ENCODE measurements around the gene LONP2. TPM values are rescaled to one million over a fixed set of nuclear protein-coding genes. Genes with fewer than 3 reads are reported as not detected.
"Not testable (repeated sequence)": the region's sequence is repeated elsewhere in the genome, so short reads cannot be mapped to it uniquely, and the experiment has no call there.

LONP2 gene
- total RNA-seq, 2 donors from 2014 or later: 55.1 to 67.0 TPM

GRCh38 chr16:48235556-48236136 lies 8.5 kb upstream of the LONP2 start:
- ATAC-seq (ENCODE audit: insufficient number of reproducible peaks, low FRiP score, low read depth): no peak
- no peaks in the 10 kb centered on the region for H3K9me3 ChIP-seq
- no peak for TF ChIP-seq CTCF (IDR thresholded peaks at IDR 0.05)

GRCh38 chr16:48236286-48236685 lies 7.8 kb upstream of the LONP2 start:
- H3K4me3 ChIP-seq: no peak overlapping the region
- TF ChIP-seq CTCF (IDR thresholded peaks at IDR 0.05): no peak
- ATAC-seq (ENCODE audit: insufficient number of reproducible peaks, low FRiP score, low read depth) (no peak), DNase-seq (ENCODE audit: low spot score) (no peak)
- H3K9me3 ChIP-seq: no peaks in the 10 kb centered on the region
- H3K4me1 ChIP-seq (ENCODE audit: control insufficient read depth in 1 of 2, low read depth in 2 of 2): no peaks in the 10 kb centered on the region
- H3K27me3 ChIP-seq (replicated peaks; ENCODE audit: insufficient read depth): no peaks in the 10 kb centered on the region
- no peaks in the 10 kb centered on the region for H3K36me3 ChIP-seq
- H3K27ac ChIP-seq: no peak overlapping the region

More at GRCh38 chr16:48235556-48236136, 8.5 kb upstream of the LONP2 start:
- Histone ChIP-seq H3K27me3 (replicated peaks; ENCODE audit: insufficient read depth) (no peaks in the 10 kb centered on the region), H3K36me3 (no peaks in the 10 kb centered on the region), H3K4me3 (no peak overlapping the region), H3K27ac (no peak overlapping the region), H3K4me1 (ENCODE audit: control insufficient read depth in 1 of 2, low read depth in 2 of 2) (no peaks in the 10 kb centered on the region)
- DNase-seq (ENCODE audit: low spot score): no peak

- not testable (repeated sequence) for H3K4me3 ChIP-seq; DNase-seq (ENCODE audit: low spot score); H3K9me3 ChIP-seq; H3K36me3 ChIP-seq; H3K4me1 ChIP-seq (ENCODE audit: control insufficient read depth in 1 of 2, low read depth in 2 of 2); ATAC-seq (ENCODE audit: insufficient number of reproducible peaks, low FRiP score, low read depth); H3K27me3 ChIP-seq (replicated peaks; ENCODE audit: insufficient read depth); H3K27ac ChIP-seq
Observed at GRCh38 chr16:48240147-48240546, 4.0 kb upstream of the LONP2 start.

- DNase-seq (ENCODE audit: low spot score): no peak
- Histone ChIP-seq H3K27me3 (replicated peaks; ENCODE audit: insufficient read depth) (no peaks in the 10 kb centered on the region), H3K27ac (peak overlapping the region; percentile 82 to 85), H3K36me3 (no peaks in the 10 kb centered on the region), H3K4me3 (peak overlapping the region; percentile 99), H3K4me1 (ENCODE audit: control insufficient read depth in 1 of 2, low read depth in 2 of 2) (peaks cover 27 to 31% of the 10 kb centered on the region in 2 donors), H3K9me3 (no peaks in the 10 kb centered on the region)
- no peak for TF ChIP-seq CTCF (IDR thresholded peaks at IDR 0.05)
- ATAC-seq (ENCODE audit: insufficient number of reproducible peaks, low FRiP score, low read depth): no peak
Observed at GRCh38 chr16:48244863-48245195, 729 bp downstream of the LONP2 start.

- Histone ChIP-seq H3K4me3 (peak overlapping the region; percentile 99), H3K9me3 (no peaks in the 10 kb centered on the region), H3K36me3 (no peaks in the 10 kb centered on the region), H3K4me1 (ENCODE audit: control insufficient read depth in 1 of 2, low read depth in 2 of 2) (peaks cover 27 to 31% of the 10 kb centered on the region in 2 donors), H3K27ac (no peak overlapping the region), H3K27me3 (replicated peaks; ENCODE audit: insufficient read depth) (no peaks in the 10 kb centered on the region)
- ATAC-seq (ENCODE audit: insufficient number of reproducible peaks, low FRiP score, low read depth) (no peak), DNase-seq (ENCODE audit: low spot score) (no peak)
- no peak for TF ChIP-seq CTCF (IDR thresholded peaks at IDR 0.05)
Observed at GRCh38 chr16:48246066-48246465, 2.0 kb downstream of the LONP2 start.

- H3K36me3 ChIP-seq: no peaks in the 10 kb centered on the region
- peaks cover 27 to 31% of the 10 kb centered on the region in 2 donors for H3K4me1 ChIP-seq (ENCODE audit: control insufficient read depth in 1 of 2, low read depth in 2 of 2)
- H3K27ac ChIP-seq: no peak within 1 kb of the TSS
- TF ChIP-seq CTCF (IDR thresholded peaks at IDR 0.05): no peak
- ATAC-seq (ENCODE audit: insufficient number of reproducible peaks, low FRiP score, low read depth) (no peak), DNase-seq (ENCODE audit: low spot score) (no peak)
- H3K27me3 ChIP-seq (replicated peaks; ENCODE audit: insufficient read depth): no peaks in the 10 kb centered on the region
- peak within 1 kb of the TSS; percentile 99 for H3K4me3 ChIP-seq
- H3K9me3 ChIP-seq: no peaks in the 10 kb centered on the region
Observed at GRCh38 chr16:48247311-48247710, 3.2 kb downstream of the LONP2 start, which contains the start of gene ABCC11. Gene ABCC11, minus strand, starts transcription at chr16:48247539. Its CDS starts 15,618 bp downstream, at chr16:48231921.

All from thoracic aorta (tissue), 2 donors.